IgD-negative memory B cell (primary cell): ENCODE results near the gene CD300LG. TPM values are rescaled to one million over a fixed set of nuclear protein-coding genes. Genes with fewer than 3 reads are reported as not detected.
"Not testable (repeated sequence)": the region's sequence is repeated elsewhere in the genome, so short reads cannot be mapped to it uniquely, and the experiment has no call there.

Source experiments
- H3K27ac Mint-ChIP-seq, 3 donors: one replicate each; pipeline ENCODE4 v1.8.0; 2020 to 2022; ENCODE audit warnings: mild to moderate bottlenecking in 3 of 3, mixed read lengths in 3 of 3, moderate library complexity in 1 of 3
- H3K27me3 Mint-ChIP-seq: one replicate; pipeline ENCODE4 v1.8.0; 2021; ENCODE audit warnings: mixed read lengths
- H3K36me3 Mint-ChIP-seq: one replicate; pipeline ENCODE4 v1.8.0; 2020; ENCODE audit warnings: mild to moderate bottlenecking, mixed read lengths
- H3K4me1 Mint-ChIP-seq, 3 donors: one replicate each; pipeline ENCODE4 v1.8.0; 2020 to 2022; ENCODE audit warnings: mixed read lengths in 3 of 3, mild to moderate bottlenecking in 1 of 3
- H3K4me3 Mint-ChIP-seq, 4 donors: one replicate each; pipeline ENCODE4 v1.8.0; 2020 to 2022; ENCODE audit warnings: mild to moderate bottlenecking in 4 of 4, mixed read lengths in 4 of 4, moderate library complexity in 3 of 4
- H3K9me3 Mint-ChIP-seq, 3 donors: one replicate each; pipeline ENCODE4 v1.8.0; 2020 to 2021; ENCODE audit warnings: mixed read lengths in 3 of 3, mild to moderate bottlenecking in 1 of 3
- polyA plus RNA-seq: library from polyadenylated mRNA; unstranded; fragments of 300-500 nt; fragmentation: Illumina TruSeq; gene quantifications from one replicate; pipeline ENCODE4 v1.2.3, GENCODE V29; 2021

The CD300LG gene
- polyA plus RNA-seq, 1 donor from 2014 or later, result not detected

DNA sequence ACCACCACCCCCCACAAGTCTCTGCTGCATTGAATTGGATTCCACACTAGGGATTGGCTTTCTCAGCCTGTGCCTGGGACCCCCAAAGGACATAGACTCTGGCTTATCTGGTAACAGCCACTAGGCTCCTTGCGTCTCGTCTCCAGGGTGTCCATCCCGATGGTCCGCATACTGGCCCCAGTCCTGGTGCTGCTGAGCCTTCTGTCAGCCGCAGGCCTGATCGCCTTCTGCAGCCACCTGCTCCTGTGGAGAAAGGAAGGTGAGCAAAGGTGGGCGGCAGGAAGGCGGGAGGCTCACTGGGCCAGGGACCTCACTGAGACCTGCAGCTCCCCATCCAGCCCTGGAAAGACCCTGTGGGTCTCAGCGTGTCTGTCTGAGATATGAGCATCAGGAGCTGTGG is 8.1 kb downstream of the CD300LG start:
- Mint-ChIP-seq H3K36me3 (no peaks in the 10 kb centered on the region), H3K9me3 (no peaks in the 10 kb centered on the region), H3K27me3 (peaks cover 16% of the 10 kb centered on the region), H3K4me1 (no peaks in the 10 kb centered on the region), H3K27ac (no peak overlapping the region), H3K4me3 (no peak overlapping the region)

- Mint-ChIP-seq H3K9me3 (no peaks in the 10 kb centered on the region), H3K27ac (no peak overlapping the region), H3K36me3 (no peaks in the 10 kb centered on the region), H3K27me3 (peaks cover 11% of the 10 kb centered on the region), H3K4me3 (no peak overlapping the region), H3K4me1 (no peaks in the 10 kb centered on the region)
Observed at GRCh38 chr17:43856141-43856540, 9.2 kb downstream of the CD300LG start.

GRCh38 chr17:43857141-43857540 is 10.2 kb downstream of the CD300LG start:
- no peaks in the 10 kb centered on the region for H3K4me1 Mint-ChIP-seq

DNA sequence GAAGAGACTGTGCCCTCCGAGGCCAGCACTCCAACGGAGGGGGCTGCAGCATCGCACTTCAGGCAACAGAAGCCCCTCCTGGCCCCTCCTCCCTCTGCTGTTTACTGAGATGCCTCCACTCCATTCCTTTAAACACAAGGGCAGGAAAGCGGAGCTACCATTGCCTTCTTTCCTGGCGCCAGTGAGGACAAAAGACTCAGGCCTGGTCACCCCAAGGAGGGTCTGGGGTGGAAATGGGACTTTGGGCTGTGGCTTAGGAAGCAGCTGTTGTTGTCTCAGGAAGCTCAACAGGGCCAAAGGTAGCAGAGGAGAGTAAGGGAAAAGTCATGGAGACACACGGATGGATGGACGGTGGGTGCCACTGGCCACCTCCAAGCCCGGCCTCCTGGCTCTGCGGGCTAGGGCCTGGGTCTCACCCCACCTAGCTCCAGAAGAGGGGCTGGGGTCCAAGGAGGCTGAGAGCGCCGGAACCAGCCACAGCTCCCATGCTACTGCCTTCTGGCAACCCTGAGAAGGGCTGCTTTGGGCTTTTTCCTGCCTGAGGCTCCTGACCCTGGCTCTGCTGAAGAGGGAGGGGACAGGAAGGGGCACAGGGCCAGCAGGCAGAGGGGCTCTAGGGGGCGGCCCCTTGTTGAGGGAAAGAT is 11.1 kb downstream of the CD300LG start:
- Mint-ChIP-seq H3K4me1 (no peaks in the 10 kb centered on the region), H3K9me3 (no peaks in the 10 kb centered on the region), H3K36me3 (no peaks in the 10 kb centered on the region), H3K27ac (no peak overlapping the region), H3K4me3 (no peak overlapping the region), H3K27me3 (peaks cover 7% of the 10 kb centered on the region)

More at GRCh38 chr17:43857141-43857540, 10.2 kb downstream of the CD300LG start:
- peaks cover 9% of the 10 kb centered on the region for H3K27me3 Mint-ChIP-seq
- H3K27ac Mint-ChIP-seq, result no peak overlapping the region
- H3K9me3 Mint-ChIP-seq, result no peaks in the 10 kb centered on the region
- H3K4me3 Mint-ChIP-seq, result no peak overlapping the region
- no peaks in the 10 kb centered on the region for H3K36me3 Mint-ChIP-seq

- Mint-ChIP-seq H3K36me3 (no peaks in the 10 kb centered on the region), H3K27me3 (peaks cover 11% of the 10 kb centered on the region), H3K4me1 (no peaks in the 10 kb centered on the region), H3K27ac (no peak overlapping the region), H3K9me3 (no peaks in the 10 kb centered on the region), H3K4me3 (no peak overlapping the region)
Observed at GRCh38 chr17:43860077-43860725, 13.2 kb downstream of the CD300LG start.

- no peak overlapping the region for H3K27ac Mint-ChIP-seq
- no peaks in the 10 kb centered on the region for H3K9me3 Mint-ChIP-seq
- H3K36me3 Mint-ChIP-seq, result no peaks in the 10 kb centered on the region
- no peaks in the 10 kb centered on the region for H3K4me1 Mint-ChIP-seq
- no peak overlapping the region for H3K4me3 Mint-ChIP-seq
- H3K27me3 Mint-ChIP-seq, result peaks cover 11% of the 10 kb centered on the region
Observed at GRCh38 chr17:43860927-43861622, 14.1 kb downstream of the CD300LG start.

- no peak overlapping the region for H3K27ac Mint-ChIP-seq
- no peak overlapping the region for H3K4me3 Mint-ChIP-seq
- H3K9me3 Mint-ChIP-seq, result no peaks in the 10 kb centered on the region
- no peaks in the 10 kb centered on the region for H3K36me3 Mint-ChIP-seq
- H3K27me3 Mint-ChIP-seq, result peaks cover 9% of the 10 kb centered on the region
- no peaks in the 10 kb centered on the region for H3K4me1 Mint-ChIP-seq
Observed at GRCh38 chr17:43861960-43862359, 15.0 kb downstream of the CD300LG start.

- Mint-ChIP-seq H3K4me1 (no peaks in the 10 kb centered on the region), H3K36me3 (no peaks in the 10 kb centered on the region), H3K27me3 (peaks cover 16% of the 10 kb centered on the region), H3K27ac (no peak overlapping the region), H3K9me3 (no peaks in the 10 kb centered on the region), H3K4me3 (no peak overlapping the region)
Observed at GRCh38 chr17:43864161-43864984, 17.4 kb downstream of the CD300LG start.

DNA sequence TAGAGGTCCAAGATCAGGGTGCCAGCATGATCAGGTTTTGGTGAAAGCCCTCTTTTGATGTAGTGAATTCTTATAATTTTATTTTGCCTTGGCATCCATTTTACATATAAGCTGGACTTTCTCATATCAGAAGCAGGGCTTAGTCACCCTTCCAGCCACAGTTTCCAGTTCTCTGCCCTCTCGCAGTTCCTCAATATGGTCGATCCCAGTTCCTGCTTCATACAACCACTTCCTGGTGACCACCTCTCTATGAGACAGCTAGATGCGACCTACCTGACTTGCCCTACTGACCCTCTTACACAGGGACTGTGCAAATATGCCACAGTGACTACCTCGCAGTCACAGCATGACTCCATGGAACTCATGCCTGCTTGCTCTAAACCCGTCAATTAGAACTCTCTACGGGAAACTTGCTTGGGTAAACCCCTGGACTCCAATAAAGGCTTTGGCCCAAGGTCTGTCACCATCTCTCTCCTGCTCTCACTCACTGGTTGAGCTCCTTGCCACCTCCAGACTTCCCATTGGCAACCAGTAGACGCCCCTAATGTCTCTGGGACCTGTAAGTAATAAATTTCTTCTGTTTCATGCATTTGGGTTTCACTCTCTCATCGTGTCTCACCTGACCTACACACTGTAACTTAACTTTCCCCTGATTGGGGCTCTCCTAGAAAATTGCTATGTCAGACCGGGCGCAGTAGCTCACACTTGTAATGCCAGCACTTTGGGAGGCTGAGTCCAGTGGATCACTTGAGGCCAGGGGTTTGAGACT is 21.4 kb downstream of the CD300LG start:
- Mint-ChIP-seq H3K4me1 (no peaks in the 10 kb centered on the region), H3K9me3 (no peaks in the 10 kb centered on the region), H3K4me3 (no peak overlapping the region), H3K27ac (no peak overlapping the region), H3K36me3 (peaks cover 1% of the 10 kb centered on the region), H3K27me3 (peaks cover 36% of the 10 kb centered on the region)

DNA sequence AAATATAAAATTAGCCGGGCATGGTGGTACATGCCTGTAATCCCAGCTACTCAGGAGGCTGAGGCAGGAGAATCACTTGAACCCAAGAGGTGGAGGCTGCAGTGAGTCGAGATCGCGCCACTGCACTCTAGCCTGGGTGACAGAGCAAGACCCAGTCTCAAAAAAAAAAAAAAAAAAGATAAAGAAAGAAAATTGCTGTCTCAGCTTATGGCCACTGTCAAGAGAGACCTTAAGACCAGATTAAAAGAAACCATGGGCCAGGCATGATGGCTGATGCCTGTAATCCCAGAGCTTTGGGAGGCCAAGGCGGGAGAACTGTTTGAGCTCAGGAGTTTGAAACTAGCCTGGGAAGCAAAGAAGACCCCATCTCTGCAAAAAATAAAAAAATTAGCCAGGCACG is 22.1 kb downstream of the CD300LG start:
- H3K27me3 Mint-ChIP-seq, result peaks cover 33% of the 10 kb centered on the region
- not testable (repeated sequence) for H3K9me3 Mint-ChIP-seq, H3K27ac Mint-ChIP-seq, H3K4me3 Mint-ChIP-seq, H3K36me3 Mint-ChIP-seq, H3K4me1 Mint-ChIP-seq

GRCh38 chr17:43871946-43872690 is 25.1 kb downstream of the CD300LG start:
- H3K4me3 Mint-ChIP-seq, result no peak overlapping the region
- H3K27me3 Mint-ChIP-seq, result peaks cover 29% of the 10 kb centered on the region
- no peaks in the 10 kb centered on the region for H3K4me1 Mint-ChIP-seq
- no peak overlapping the region for H3K27ac Mint-ChIP-seq
- H3K9me3 Mint-ChIP-seq, result no peaks in the 10 kb centered on the region
- H3K36me3 Mint-ChIP-seq, result peaks cover 1% of the 10 kb centered on the region

GRCh38 chr17:43873091-43873490 is 26.1 kb downstream of the CD300LG start:
- H3K27ac Mint-ChIP-seq, result no peak overlapping the region
- H3K9me3 Mint-ChIP-seq, result no peaks in the 10 kb centered on the region
- H3K36me3 Mint-ChIP-seq, result peaks cover 1% of the 10 kb centered on the region
- H3K27me3 Mint-ChIP-seq, result peaks cover 28% of the 10 kb centered on the region
- H3K4me3 Mint-ChIP-seq, result no peak overlapping the region
- H3K4me1 Mint-ChIP-seq, result no peaks in the 10 kb centered on the region

DNA sequence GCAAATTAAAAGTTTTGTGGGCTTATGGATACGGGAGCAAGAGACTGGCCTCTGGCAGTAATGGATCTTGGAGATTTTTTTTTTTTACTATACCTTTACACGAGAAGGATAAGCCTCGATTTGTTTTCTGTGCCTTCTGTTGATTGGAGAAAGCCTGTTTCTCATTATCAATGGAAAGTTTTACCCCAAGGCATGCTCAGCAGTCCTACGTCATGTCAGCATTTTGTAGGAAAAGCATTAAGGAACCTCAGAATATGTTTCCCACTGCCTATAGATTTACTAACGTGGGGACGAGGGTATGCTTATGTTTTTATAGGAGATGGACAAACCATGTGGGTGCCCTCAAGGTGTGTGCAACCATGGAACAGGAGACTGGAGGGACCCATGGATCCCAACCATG is 26.8 kb downstream of the CD300LG start:
- peaks cover 1% of the 10 kb centered on the region for H3K36me3 Mint-ChIP-seq
- no peaks in the 10 kb centered on the region for H3K4me1 Mint-ChIP-seq
- no peaks in the 10 kb centered on the region for H3K9me3 Mint-ChIP-seq
- peak overlapping the region in 1 of 3 donors; percentile 10 for H3K27ac Mint-ChIP-seq
- peaks cover 23% of the 10 kb centered on the region for H3K27me3 Mint-ChIP-seq
- no peak overlapping the region for H3K4me3 Mint-ChIP-seq

- H3K9me3 Mint-ChIP-seq, result no peaks in the 10 kb centered on the region
- no peaks in the 10 kb centered on the region for H3K4me1 Mint-ChIP-seq
- H3K4me3 Mint-ChIP-seq, result no peak overlapping the region
- peaks cover 23% of the 10 kb centered on the region for H3K27me3 Mint-ChIP-seq
- peak overlapping the region in 1 of 3 donors; percentile 10 for H3K27ac Mint-ChIP-seq
- peaks cover 1% of the 10 kb centered on the region for H3K36me3 Mint-ChIP-seq
Observed at GRCh38 chr17:43874293-43874692, 27.3 kb downstream of the CD300LG start.
